HepG2 (cell line): ENCODE results near the gene NEURL1. TPM values are rescaled to one million over a fixed set of nuclear protein-coding genes. Genes with fewer than 3 reads are reported as not detected.

ENCODE experiments used
- ATAC-seq: fragments of 200-7000 bp; cut with Tn5 transposase; 3 replicates; pipeline ENCODE4 v1.9.1; 2020; ENCODE audit warnings: mild to moderate bottlenecking, moderate library complexity
- BruUV-seq: library from RNA; stranded (reverse); fragments of 400-500 nt; replicated peaks from 2 replicates; lab custom pipeline; 2021; lab: Mats Ljungman, UMichigan
- CTCF ChIA-PET: fragments of 300-600 bp; formaldehyde crosslinking; extraction: SDS; loops from one replicate; lab custom pipeline; 2021; ENCODE audit warnings: low total read pairs, inconsistent platforms, low intra/inter-chr PET ratio; lab: Yijun Ruan, JAX
- POLR2A ChIA-PET: fragments of 350-600 bp; sonication (Branson Sonifier 250); formaldehyde crosslinking; loops from one replicate; lab custom pipeline; 2020; ENCODE audit warnings: antibody characterized with exemption, inconsistent platforms; lab: Yijun Ruan, JAX
- DNase-seq: peaks from one replicate; pipeline ENCODE4 v3.0.0-alpha.2; 2015; ENCODE audit warnings: low spot score
- FAIRE-seq: peaks from 3 replicates; lab custom pipeline; 2011; peaks lifted over from hg19 to GRCh38; lab: Jason Lieb, UNC
- H2AFZ ChIP-seq: one replicate; pipeline ENCODE4 v1.6.1; 2011; ENCODE audit warnings: low read length, inconsistent platforms
- H3K27ac ChIP-seq: fragments of 300-600 bp; 3 replicates; pipeline ENCODE4 v1.8.0; 2011; ENCODE audit warnings: mixed run types, mild to moderate bottlenecking, mixed read lengths, low read length, inconsistent platforms; ENCODE audit not compliant: insufficient read depth; ENCODE audit errors: extremely low read length
- H3K27me3 ChIP-seq, 2 experiments: fragments of 200-600 bp in 1 of 2; 2 replicates in 1 of 2; 3 replicates in 1 of 2; pipeline versions ENCODE4 v1.6.0 to v1.8.0; 2011; ENCODE audit warnings: low read length in 2 of 2, mild to moderate bottlenecking in 2 of 2, moderate library complexity in 2 of 2, inconsistent platforms in 1 of 2; ENCODE audit not compliant: insufficient read depth in 2 of 2, control insufficient read depth in 1 of 2
- H3K36me3 ChIP-seq, 2 experiments: fragments of 200-600 bp in 1 of 2; replicated peaks in 1 of 2; 2 replicates in 1 of 2; 3 replicates in 1 of 2; pipeline versions ENCODE4 v1.5.1 to v1.8.0; 2011; ENCODE audit warnings: low read length in 2 of 2, inconsistent platforms in 1 of 2; ENCODE audit not compliant: insufficient read depth in 2 of 2, control insufficient read depth in 1 of 2
- H3K4me1 ChIP-seq: 2 replicates; pipeline ENCODE4 v1.5.1; 2012; ENCODE audit warnings: low read length, inconsistent platforms; ENCODE audit not compliant: insufficient read depth
- H3K4me2 ChIP-seq: 2 replicates; pipeline ENCODE4 v1.6.0; 2011; ENCODE audit warnings: low read depth, low read length, inconsistent platforms
- H3K4me3 ChIP-seq, 3 experiments: fragments of 200-600 bp in 1 of 3; sonication (generic), shearing (Covaris generic) in 1 of 3; replicated peaks in 1 of 3; 2 replicates each; pipeline ENCODE4 v1.5.1; 2011 to 2016; ENCODE audit warnings: low read length in 3 of 3, inconsistent platforms in 2 of 3, low read depth in 2 of 3, mild to moderate bottlenecking in 2 of 3, control low read depth in 1 of 3, mixed read lengths in 1 of 3; ENCODE audit not compliant: insufficient read depth in 1 of 3
- H3K79me2 ChIP-seq: one replicate; pipeline ENCODE4 v1.6.1; 2011; ENCODE audit warnings: low read length, inconsistent platforms; ENCODE audit not compliant: insufficient read depth
- H3K9ac ChIP-seq: 2 replicates; pipeline ENCODE4 v1.6.0; 2011; ENCODE audit warnings: mild to moderate bottlenecking, low read depth, low read length, inconsistent platforms; ENCODE audit not compliant: insufficient read depth
- H3K9me3 ChIP-seq: 2 replicates; pipeline ENCODE4 v1.5.1; 2012; ENCODE audit warnings: mild to moderate bottlenecking, low read length
- H4K20me1 ChIP-seq: 2 replicates; pipeline ENCODE4 v1.6.0; 2011; ENCODE audit warnings: inconsistent platforms, mild to moderate bottlenecking, low read length, moderate library complexity; ENCODE audit not compliant: insufficient read depth
- KDM1A ChIP-seq: IDR thresholded peaks from 2 replicates; pipeline ENCODE4 v1.6.1; 2016; ENCODE audit warnings: missing compliant biosample characterization
- LCORL ChIP-seq, 2 experiments: fragments of 450-650 bp in 1 of 2; sonication (generic) in 1 of 2; formaldehyde crosslinking in 1 of 2; IDR thresholded peaks; 2 replicates each; pipeline versions ENCODE4 v1.5.0 to v1.6.1; 2017 to 2020; ENCODE audit warnings: antibody characterized with exemption in 1 of 2, missing genetic modification reagents in 1 of 2
- POLR2AphosphoS5 ChIP-seq: IDR thresholded peaks from 2 replicates; pipeline ENCODE4 v1.6.1; 2012; ENCODE audit warnings: low read depth, low read length
- SMAD3 ChIP-seq: sonication (generic); formaldehyde crosslinking; IDR thresholded peaks from 2 replicates; pipeline ENCODE4 v1.4.0; 2020; ENCODE audit warnings: missing genetic modification reagents
- SMAD9 ChIP-seq: sonication (generic); formaldehyde crosslinking; IDR thresholded peaks from 2 replicates; pipeline ENCODE4 v1.5.1; 2020; ENCODE audit warnings: mild to moderate bottlenecking, missing genetic modification reagents
- SNRNP70 ChIP-seq: fragments of 200-400 bp; formaldehyde crosslinking; IDR thresholded peaks from 2 replicates; pipeline ENCODE4 v1.6.1; 2017; ENCODE audit warnings: mild to moderate bottlenecking, low read depth, low read length, moderate library complexity
- STAT5B ChIP-seq: sonication (generic); formaldehyde crosslinking; IDR thresholded peaks from 2 replicates; pipeline ENCODE4 v1.4.0; 2020; ENCODE audit warnings: missing genetic modification reagents
- ZNF468 ChIP-seq: sonication (generic); formaldehyde crosslinking; IDR thresholded peaks from 2 replicates; pipeline ENCODE4 v1.8.0; 2022; ENCODE audit warnings: mild to moderate bottlenecking, moderate library complexity, missing genetic modification reagents
- ZNF572 ChIP-seq: sonication (generic); formaldehyde crosslinking; IDR thresholded peaks from 2 replicates; pipeline ENCODE4 v1.5.1; 2020; ENCODE audit warnings: mild to moderate bottlenecking, missing genetic modification reagents
- ZNF629 ChIP-seq: sonication (generic); formaldehyde crosslinking; conservative IDR thresholded peaks from 2 replicates; pipeline ENCODE4 v1.5.0; 2020; ENCODE audit warnings: missing genetic modification reagents
- ZNF768 ChIP-seq: sonication (generic); formaldehyde crosslinking; IDR thresholded peaks from 2 replicates; pipeline ENCODE4 v1.4.0; 2020; ENCODE audit warnings: missing genetic modification reagents
- WGBS: methylation state at CpG from one replicate; pipeline ENCODE4 v1.1.6; 2017; ENCODE audit warnings: low lambda C conversion rate; 5-methylcytosine and 5-hydroxymethylcytosine counted together
- in situ Hi-C: cut with HindIII; loops from 2 replicates; pipeline ENCODE4 v1.10.0; 2017; ENCODE audit warnings: low pct_unique_long_range_greater_than_20kb; ENCODE audit not compliant: extremely low pct_ligation_motif_present
- intact Hi-C: fragments of 100-400 bp; cut with micrococcal nuclease; formaldehyde crosslinking; loops from one replicate; pipeline ENCODE4 v1.10.0; 2022; ENCODE audit not compliant: unreplicated experiment
- polyA plus RNA-seq, 8 experiments: library from polyadenylated mRNA; depleted of rRNA in 3 of 8; stranded (reverse) in 7 of 8; unstranded in 1 of 8; fragments of >200 nt; fragmentation: Illumina TruSeq in 4 of 8; extraction: Trizol in 4 of 8; gene quantifications; 2 replicates each; pipeline versions ENCODE4 v1.2.1 to v1.2.3, GENCODE V29; 2011 to 2016; ENCODE audit warnings: low read depth in 4 of 8, missing spikeins in 1 of 8, mixed read lengths in 1 of 8; ENCODE audit not compliant: insufficient read depth in 1 of 8
- total RNA-seq, 5 experiments: library from RNA; depleted of rRNA; stranded (reverse); fragments of >200 nt; fragmentation: Illumina TruSeq; extraction: Trizol; gene quantifications; 2 replicates each; pipeline ENCODE4 v1.2.3, GENCODE V29; 2016; ENCODE audit warnings: low read depth in 1 of 5
- TF ChIP-seq, protein P1 (sequence below): sonication (generic); formaldehyde crosslinking; IDR thresholded peaks from 2 replicates; pipeline ENCODE4 v1.9.0; 2021; ENCODE audit warnings: missing genetic modification reagents, borderline replicate concordance

NEURL1 gene
- total and polyA plus RNA-seq, 2 of the 13 experiments (the other 11 are each of a cell fraction or from before 2014, with no cell fraction given): not detected

DNA sequence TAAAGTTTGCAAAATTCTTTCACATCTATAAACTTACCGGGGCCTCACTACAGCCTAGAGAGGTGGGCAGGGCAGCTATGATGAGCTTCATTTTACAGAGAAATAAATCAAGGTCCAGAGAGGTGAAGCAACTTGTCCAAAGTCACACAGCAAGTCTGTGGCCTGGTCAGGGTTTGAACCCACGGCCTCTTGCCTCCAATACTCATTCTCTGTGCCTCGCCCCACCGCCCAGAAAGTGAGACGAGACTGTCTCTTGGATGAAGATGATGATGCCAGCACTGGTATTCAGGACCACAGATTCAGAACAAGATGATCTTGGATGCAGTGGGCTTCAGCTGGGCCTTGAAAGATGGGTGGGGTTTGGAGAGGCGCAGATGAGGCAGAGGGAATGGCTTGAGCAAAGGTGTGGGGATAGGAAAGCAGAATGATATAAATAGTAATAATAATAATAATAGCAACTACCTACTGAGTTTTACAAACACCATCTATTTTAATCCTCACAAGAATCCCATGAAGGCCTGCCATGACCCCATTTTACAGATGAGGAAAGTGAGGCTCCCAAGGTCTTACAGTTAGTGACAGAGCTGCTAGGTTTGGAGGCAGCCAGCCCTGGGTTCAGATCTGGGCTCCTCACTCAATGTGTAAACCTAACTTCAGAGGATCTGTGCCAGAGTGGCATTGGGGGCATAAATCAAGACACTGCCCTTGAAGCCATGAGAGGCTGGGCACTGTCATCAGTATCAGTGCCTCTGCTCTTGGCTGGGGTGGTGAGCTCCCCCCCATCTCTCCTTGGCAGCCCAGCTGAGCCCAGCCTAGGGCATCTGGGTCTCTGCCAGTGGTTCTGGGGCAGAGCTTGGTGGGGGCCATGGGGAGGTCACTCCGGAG is 70.0 kb downstream of the NEURL1 start:
- Histone ChIP-seq H3K9me3 (no peaks in the 10 kb centered on the region), H3K4me2 (no peak overlapping the region), H3K36me3 (no peaks in the 10 kb centered on the region), H2AFZ (no peak overlapping the region), H3K4me3 (no peak overlapping the region), H4K20me1 (no peaks in the 10 kb centered on the region), H3K27ac (no peak overlapping the region), H3K27me3 (peaks cover 8 to 42% of the 10 kb centered on the region in 2 experiments; a peak in 3 of 5 replicates), H3K9ac (no peak overlapping the region), H3K79me2 (no peaks in the 10 kb centered on the region), H3K4me1 (peaks cover 8% of the 10 kb centered on the region; the same call in 1 of the 2 replicates)
- no TSS peak for BruUV-seq
- intact Hi-C loops (no loop called here), in situ Hi-C loops (no loop called here)
- ATAC-seq: no peak
- no peak for DNase-seq
- POLR2A ChIA-PET: no interaction called here
- CTCF ChIA-PET: no interaction called here
- no peak for FAIRE-seq
- TF ChIP-seq KDM1A (CRISPR knock-in tag): no peak
- TF ChIP-seq ZNF468: no peak
- TF ChIP-seq SNRNP70: no peak
- peak; percentile 79 for TF ChIP-seq ZNF629
- TF ChIP-seq STAT5B: no peak
- TF ChIP-seq SMAD3: no peak
- TF ChIP-seq, protein P1, sequence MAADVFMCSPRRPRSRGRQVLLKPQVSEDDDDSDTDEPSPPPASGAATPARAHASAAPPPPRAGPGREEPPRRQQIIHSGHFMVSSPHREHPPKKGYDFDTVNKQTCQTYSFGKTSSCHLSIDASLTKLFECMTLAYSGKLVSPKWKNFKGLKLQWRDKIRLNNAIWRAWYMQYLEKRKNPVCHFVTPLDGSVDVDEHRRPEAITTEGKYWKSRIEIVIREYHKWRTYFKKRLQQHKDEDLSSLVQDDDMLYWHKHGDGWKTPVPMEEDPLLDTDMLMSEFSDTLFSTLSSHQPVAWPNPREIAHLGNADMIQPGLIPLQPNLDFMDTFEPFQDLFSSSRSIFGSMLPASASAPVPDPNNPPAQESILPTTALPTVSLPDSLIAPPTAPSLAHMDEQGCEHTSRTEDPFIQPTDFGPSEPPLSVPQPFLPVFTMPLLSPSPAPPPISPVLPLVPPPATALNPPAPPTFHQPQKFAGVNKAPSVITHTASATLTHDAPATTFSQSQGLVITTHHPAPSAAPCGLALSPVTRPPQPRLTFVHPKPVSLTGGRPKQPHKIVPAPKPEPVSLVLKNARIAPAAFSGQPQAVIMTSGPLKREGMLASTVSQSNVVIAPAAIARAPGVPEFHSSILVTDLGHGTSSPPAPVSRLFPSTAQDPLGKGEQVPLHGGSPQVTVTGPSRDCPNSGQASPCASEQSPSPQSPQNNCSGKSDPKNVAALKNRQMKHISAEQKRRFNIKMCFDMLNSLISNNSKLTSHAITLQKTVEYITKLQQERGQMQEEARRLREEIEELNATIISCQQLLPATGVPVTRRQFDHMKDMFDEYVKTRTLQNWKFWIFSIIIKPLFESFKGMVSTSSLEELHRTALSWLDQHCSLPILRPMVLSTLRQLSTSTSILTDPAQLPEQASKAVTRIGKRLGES (CRISPR knock-in tag): no peak
- no peak for TF ChIP-seq POLR2AphosphoS5
- peak; percentile 80 for TF ChIP-seq ZNF768 (CRISPR knock-in tag)
- no peak for TF ChIP-seq LCORL (IDR thresholded peaks at IDR 0.05)
- no peak for TF ChIP-seq LCORL (CRISPR knock-in tag; IDR thresholded peaks at IDR 0.05)
- no peak for TF ChIP-seq ZNF572 (CRISPR knock-in tag)
- no peak for TF ChIP-seq SMAD9
- TF ChIP-seq, all 625 proteins: peak for 2
- 72% methylated on average over 6 of the region's 7 CpGs for WGBS
